WTC11 (cell line): Measurements from ENCODE around the gene MRPS18B. TPM values are rescaled to one million over a fixed set of nuclear protein-coding genes. Genes with fewer than 3 reads are reported as not detected.

Experiments used
- ATAC-seq: fragments of 200-7000 bp; cut with Tn5 transposase; 2 replicates; pipeline ENCODE4 v1.10.0; 2021; ENCODE audit warnings: mild to moderate bottlenecking, moderate library complexity
- CTCF ChIA-PET: fragments of 300-600 bp; sonication (Branson Sonifier 250); formaldehyde crosslinking; loops from one replicate; lab custom pipeline; 2021; ENCODE audit warnings: antibody characterized with exemption; lab: Charles Lee
- POLR2A ChIA-PET: fragments of 350-600 bp; sonication (Branson Sonifier 250); formaldehyde crosslinking; loops from one replicate; lab custom pipeline; 2021; ENCODE audit warnings: antibody characterized with exemption; lab: Charles Lee
- DNase-seq: peaks from one replicate; pipeline ENCODE4 v3.0.0; 2021; ENCODE audit warnings: low spot score
- H3K27ac Mint-ChIP-seq: 2 replicates; pipeline ENCODE4 v1.8.0; 2021; ENCODE audit warnings: mixed read lengths
- H3K27me3 Mint-ChIP-seq: 2 replicates; pipeline ENCODE4 v1.8.0; 2021; ENCODE audit warnings: low read depth, mild to moderate bottlenecking, moderate library complexity, mixed read lengths
- H3K36me3 Mint-ChIP-seq: 2 replicates; pipeline ENCODE4 v1.8.0; 2021; ENCODE audit warnings: mixed read lengths
- H3K4me1 Mint-ChIP-seq: 2 replicates; pipeline ENCODE4 v1.8.0; 2022; ENCODE audit warnings: mixed read lengths
- H3K4me3 Mint-ChIP-seq: 2 replicates; pipeline ENCODE4 v1.8.0; 2021; ENCODE audit warnings: mild to moderate bottlenecking, moderate library complexity, mixed read lengths
- H3K9me3 Mint-ChIP-seq: 2 replicates; pipeline ENCODE4 v1.8.0; 2021; ENCODE audit warnings: mixed read lengths
- AR ChIP-seq: fragments of 250-450 bp; sonication (Bioruptor Pico); IDR thresholded peaks from 2 replicates; pipeline ENCODE4 v1.9.0; 2021; ENCODE audit warnings: mild to moderate bottlenecking
- ELF4 ChIP-seq: sonication (generic); formaldehyde crosslinking; IDR thresholded peaks from 2 replicates; pipeline ENCODE4 v1.8.1; 2022; ENCODE audit warnings: low read depth, mild to moderate bottlenecking, moderate library complexity, missing genetic modification reagents
- EMX1 ChIP-seq: fragments of 250-450 bp; sonication (Bioruptor Pico); IDR thresholded peaks from 2 replicates; pipeline ENCODE4 v1.8.0; 2021; ENCODE audit warnings: mild to moderate bottlenecking
- FOXP4 ChIP-seq: sonication (generic); formaldehyde crosslinking; IDR thresholded peaks from 2 replicates; pipeline ENCODE4 v1.8.0; 2022; ENCODE audit warnings: mild to moderate bottlenecking, missing genetic modification reagents
- GTF2I ChIP-seq: fragments of 250-450 bp; sonication (Bioruptor Pico); conservative IDR thresholded peaks from 2 replicates; pipeline ENCODE4 v1.4.0; 2021; ENCODE audit warnings: mild to moderate bottlenecking
- MXD4 ChIP-seq: fragments of 250-450 bp; sonication (Bioruptor Pico); IDR thresholded peaks from 2 replicates; pipeline ENCODE4 v1.8.0; 2021; ENCODE audit warnings: mild to moderate bottlenecking, moderate library complexity, borderline replicate concordance
- NFYB ChIP-seq: sonication (generic); formaldehyde crosslinking; conservative IDR thresholded peaks from 2 replicates; pipeline ENCODE4 v1.8.0; 2022; ENCODE audit warnings: low read depth, missing genetic modification reagents
- RELA ChIP-seq: sonication (generic); formaldehyde crosslinking; IDR thresholded peaks from 2 replicates; pipeline ENCODE4 v1.8.1; 2022; ENCODE audit warnings: missing genetic modification reagents, mild to moderate bottlenecking, borderline replicate concordance
- TCF7 ChIP-seq: sonication (generic); formaldehyde crosslinking; IDR thresholded peaks from 2 replicates; pipeline ENCODE4 v1.8.0; 2022; ENCODE audit warnings: mild to moderate bottlenecking, low read depth, missing genetic modification reagents, moderate library complexity
- TEAD1 ChIP-seq: sonication (generic); formaldehyde crosslinking; IDR thresholded peaks from 2 replicates; pipeline ENCODE4 v1.8.0; 2022; ENCODE audit warnings: mild to moderate bottlenecking, missing genetic modification reagents
- TEAD4 ChIP-seq: sonication (generic); formaldehyde crosslinking; IDR thresholded peaks from 2 replicates; pipeline ENCODE4 v1.8.0; 2022; ENCODE audit warnings: mild to moderate bottlenecking, missing genetic modification reagents
- ZNF317 ChIP-seq: sonication (generic); formaldehyde crosslinking; IDR thresholded peaks from 2 replicates; pipeline ENCODE4 v1.8.1; 2023; ENCODE audit warnings: low read depth, mild to moderate bottlenecking, moderate library complexity, missing genetic modification reagents, borderline replicate concordance
- ZNF425 ChIP-seq: fragments of 250-450 bp; sonication (Bioruptor Pico); conservative IDR thresholded peaks from 2 replicates; pipeline ENCODE4 v1.9.0; 2021; ENCODE audit warnings: mild to moderate bottlenecking
- ZNF532 ChIP-seq: fragments of 250-450 bp; sonication (Bioruptor Pico); IDR thresholded peaks from 2 replicates; pipeline ENCODE4 v1.9.0; 2021; ENCODE audit warnings: mild to moderate bottlenecking, borderline replicate concordance
- total RNA-seq: library from RNA; stranded (reverse); gene quantifications from 3 replicates; pipeline ENCODE4 v1.2.3, GENCODE V29; 2021
- TF ChIP-seq, protein P1 (sequence below): sonication (generic); formaldehyde crosslinking; IDR thresholded peaks from 2 replicates; pipeline ENCODE4 v1.8.1; 2023; ENCODE audit warnings: mild to moderate bottlenecking, missing genetic modification reagents, moderate library complexity
- TF ChIP-seq, protein P2 (sequence below): sonication (generic); formaldehyde crosslinking; IDR thresholded peaks from 2 replicates; pipeline ENCODE4 v1.8.1; 2022; ENCODE audit warnings: missing genetic modification reagents, borderline replicate concordance

MRPS18B gene
- total RNA-seq, 1 experiment from 2014 or later, result 67.8 TPM

DNA sequence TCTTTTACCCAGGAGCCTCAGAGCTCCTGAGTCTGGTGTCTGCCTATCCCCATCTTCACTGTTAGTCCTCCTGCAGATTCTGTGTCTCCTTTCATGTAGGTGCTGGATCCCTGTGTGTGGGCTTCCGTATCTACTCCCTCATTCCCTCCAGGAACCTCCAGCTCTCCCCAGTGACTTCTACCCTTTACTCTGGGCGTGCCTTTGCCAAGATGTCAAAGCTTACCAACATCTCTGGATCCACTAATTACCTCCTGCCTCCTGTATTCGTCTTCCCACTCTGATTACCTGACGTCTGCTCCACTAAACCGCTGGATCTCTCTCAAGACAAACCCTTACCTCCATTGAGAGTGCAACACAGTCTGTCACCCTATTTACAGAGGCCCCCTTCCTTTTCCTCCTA lies 27.1 kb downstream of the MRPS18B start:
- DNase-seq (no peak), ATAC-seq (no peak)
- peaks cover 27% of the 10 kb centered on the region for H3K36me3 Mint-ChIP-seq
- CTCF ChIA-PET, result interaction anchor here (0.9 to 2.0 kb wide), 2 partner anchors 34 to 86 kb away, joined by 4 to 7 read pairs; no protein-coding TSS in a partner anchor
- H3K4me1 Mint-ChIP-seq, result peaks cover 21% of the 10 kb centered on the region
- POLR2A ChIA-PET, result interaction anchor here (0.6 kb wide), 1 partner anchor 9 kb away, joined by 3 read pairs; no protein-coding TSS in a partner anchor
- H3K9me3 Mint-ChIP-seq, result no peaks in the 10 kb centered on the region
- no peak overlapping the region for H3K4me3 Mint-ChIP-seq
- peak overlapping the region; percentile 52; the same call in 1 of the 2 replicates for H3K27ac Mint-ChIP-seq
- TF ChIP-seq EMX1 (no peak), ELF4 (no peak), GTF2I (CRISPR knock-in tag) (no peak), TCF7 (CRISPR knock-in tag) (no peak), TEAD1 (no peak), FOXP4 (CRISPR knock-in tag) (no peak)
- TF ChIP-seq, protein P1, sequence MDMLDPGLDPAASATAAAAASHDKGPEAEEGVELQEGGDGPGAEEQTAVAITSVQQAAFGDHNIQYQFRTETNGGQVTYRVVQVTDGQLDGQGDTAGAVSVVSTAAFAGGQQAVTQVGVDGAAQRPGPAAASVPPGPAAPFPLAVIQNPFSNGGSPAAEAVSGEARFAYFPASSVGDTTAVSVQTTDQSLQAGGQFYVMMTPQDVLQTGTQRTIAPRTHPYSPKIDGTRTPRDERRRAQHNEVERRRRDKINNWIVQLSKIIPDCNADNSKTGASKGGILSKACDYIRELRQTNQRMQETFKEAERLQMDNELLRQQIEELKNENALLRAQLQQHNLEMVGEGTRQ (CRISPR knock-in tag), result no peak
- H3K27me3 Mint-ChIP-seq, result no peaks in the 10 kb centered on the region

GRCh38 chr6:30645989-30646388 lies 28.3 kb downstream of the MRPS18B start:
- TF ChIP-seq MXD4 (CRISPR knock-in tag), result no peak
- TF ChIP-seq ZNF317 (CRISPR knock-in tag), result no peak
- TF ChIP-seq RELA (CRISPR knock-in tag), result no peak
- TF ChIP-seq ZNF532, result no peak
- no peak for TF ChIP-seq GTF2I (CRISPR knock-in tag)
- no peak for TF ChIP-seq TEAD4
- no peak for TF ChIP-seq NFYB
- H3K36me3 Mint-ChIP-seq, result peaks cover 24% of the 10 kb centered on the region
- no peaks in the 10 kb centered on the region for H3K9me3 Mint-ChIP-seq
- DNase-seq, result no peak
- H3K4me1 Mint-ChIP-seq, result peaks cover 21% of the 10 kb centered on the region
- peak overlapping the region; percentile 68 for H3K27ac Mint-ChIP-seq
- POLR2A ChIA-PET, result interaction anchor here (0.7 to 1.0 kb wide), 3 partner anchors 31 to 71 kb away, joined by 3 to 6 read pairs (median 4); partner anchors contain the start of gene MDC1
- peak overlapping the region; percentile 76 for H3K4me3 Mint-ChIP-seq
- ATAC-seq, result no peak
- H3K27me3 Mint-ChIP-seq, result no peaks in the 10 kb centered on the region
- CTCF ChIA-PET, result interaction anchor here (1.0 to 2.0 kb wide), 4 partner anchors 27 to 441 kb away, joined by 3 to 10 read pairs (median 5); partner anchors contain the start of gene DHX16

DNA sequence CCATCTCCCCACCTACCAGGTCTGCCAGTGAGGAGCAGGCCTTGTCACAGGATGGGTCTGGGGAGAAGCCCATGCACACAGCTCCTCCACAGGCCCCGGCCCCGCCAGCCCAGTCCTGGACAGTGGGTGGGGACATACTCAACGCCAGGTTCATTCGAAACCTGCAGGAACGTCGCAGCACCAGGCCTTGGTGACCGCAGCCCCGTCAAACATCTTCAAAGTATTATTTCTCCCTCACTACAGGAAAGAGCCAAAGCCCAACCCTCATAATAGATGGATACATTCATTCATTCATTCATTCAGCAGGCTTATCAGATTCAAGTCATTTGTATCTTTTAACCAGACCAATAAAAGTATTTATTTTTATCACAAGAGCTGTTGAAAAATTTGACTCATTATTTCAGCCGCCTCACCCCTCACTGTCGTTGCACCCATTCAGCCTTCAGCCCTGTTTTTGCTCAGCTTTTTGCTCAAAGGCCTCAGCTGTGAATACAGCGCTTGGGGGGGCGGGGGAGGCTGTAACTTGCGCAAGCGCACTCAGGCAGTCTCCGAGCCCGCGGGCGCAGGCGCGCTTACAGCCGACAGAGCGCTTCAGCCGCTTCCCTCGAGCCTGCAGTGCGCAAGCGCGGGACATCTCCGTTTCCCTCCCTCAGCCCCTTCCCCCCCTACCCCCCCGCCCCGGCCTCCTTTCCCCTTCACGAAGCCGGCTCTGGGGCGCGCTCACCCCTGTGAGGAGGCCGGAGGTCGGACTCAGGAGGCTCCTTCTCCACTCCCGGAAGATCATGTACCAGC lies 29.0 kb downstream of the MRPS18B start, which contains the start of gene C6orf136:
TSS of gene C6orf136 (plus strand) at position 684 of the 792 bp plus-strand sequence. CDS start at position 783, 99 bp downstream.
- H3K36me3 Mint-ChIP-seq, result peaks cover 24% of the 10 kb centered on the region
- peaks cover 21% of the 10 kb centered on the region for H3K4me1 Mint-ChIP-seq
- DNase-seq (peak; percentile 91), ATAC-seq (peak; percentile 71)
- POLR2A ChIA-PET, result interaction anchor here (0.6 to 1.0 kb wide), 4 partner anchors 29 to 70 kb away, joined by 3 to 6 read pairs (median 4); partner anchors contain the start of genes MDC1 and PPP1R10
- CTCF ChIA-PET, result interaction anchor here (0.6 to 2.0 kb wide), 7 partner anchors 26 to 441 kb away, joined by 3 to 10 read pairs (median 4); partner anchors contain the start of gene DHX16
- H3K4me3 Mint-ChIP-seq, result peak within 1 kb of the TSS; percentile 76
- no peaks in the 10 kb centered on the region for H3K27me3 Mint-ChIP-seq
- no peaks in the 10 kb centered on the region for H3K9me3 Mint-ChIP-seq
- peak within 1 kb of the TSS; percentile 74 for H3K27ac Mint-ChIP-seq
- TF ChIP-seq AR (CRISPR knock-in tag) (no peak), ZNF425 (CRISPR knock-in tag) (no peak), GTF2I (CRISPR knock-in tag) (no peak)
- TF ChIP-seq, protein P2, sequence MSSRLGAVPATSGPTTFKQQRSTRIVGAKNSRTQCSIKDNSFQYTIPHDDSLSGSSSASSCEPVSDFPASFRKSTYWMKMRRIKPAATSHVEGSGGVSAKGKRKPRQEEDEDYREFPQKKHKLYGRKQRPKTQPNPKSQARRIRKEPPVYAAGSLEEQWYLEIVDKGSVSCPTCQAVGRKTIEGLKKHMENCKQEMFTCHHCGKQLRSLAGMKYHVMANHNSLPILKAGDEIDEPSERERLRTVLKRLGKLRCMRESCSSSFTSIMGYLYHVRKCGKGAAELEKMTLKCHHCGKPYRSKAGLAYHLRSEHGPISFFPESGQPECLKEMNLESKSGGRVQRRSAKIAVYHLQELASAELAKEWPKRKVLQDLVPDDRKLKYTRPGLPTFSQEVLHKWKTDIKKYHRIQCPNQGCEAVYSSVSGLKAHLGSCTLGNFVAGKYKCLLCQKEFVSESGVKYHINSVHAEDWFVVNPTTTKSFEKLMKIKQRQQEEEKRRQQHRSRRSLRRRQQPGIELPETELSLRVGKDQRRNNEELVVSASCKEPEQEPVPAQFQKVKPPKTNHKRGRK (CRISPR knock-in tag), result no peak
